GM12878 (cell line): ENCODE results near the gene TRPC6.

ENCODE experiments used
- CTCF ChIP-seq, 3 experiments: IDR thresholded peaks in 2 of 3; conservative IDR thresholded peaks in 1 of 3; 2 replicates each; pipeline ENCODE4 v1.5.1; 2011; ENCODE audit warnings: low read depth in 3 of 3, low read length in 3 of 3, mild to moderate bottlenecking in 3 of 3, control low read depth in 2 of 3, moderate library complexity in 2 of 3, inconsistent platforms in 1 of 3, mixed read lengths in 1 of 3; ENCODE audit not compliant: control insufficient read depth in 2 of 3, insufficient read depth in 1 of 3; ENCODE audit errors: extremely low read depth in 1 of 3
- TF ChIP-seq, protein P1 (sequence below): fragments of 450-650 bp; IDR thresholded peaks from 2 replicates; pipeline ENCODE4 v1.6.1; 2017; ENCODE audit warnings: mild to moderate bottlenecking, low read depth, inconsistent platforms; ENCODE audit not compliant: poor library complexity, severe bottlenecking

GRCh38 chr11:101474666-101475065 lies 109.1 kb downstream of the TRPC6 start:
- TF ChIP-seq, protein P1, sequence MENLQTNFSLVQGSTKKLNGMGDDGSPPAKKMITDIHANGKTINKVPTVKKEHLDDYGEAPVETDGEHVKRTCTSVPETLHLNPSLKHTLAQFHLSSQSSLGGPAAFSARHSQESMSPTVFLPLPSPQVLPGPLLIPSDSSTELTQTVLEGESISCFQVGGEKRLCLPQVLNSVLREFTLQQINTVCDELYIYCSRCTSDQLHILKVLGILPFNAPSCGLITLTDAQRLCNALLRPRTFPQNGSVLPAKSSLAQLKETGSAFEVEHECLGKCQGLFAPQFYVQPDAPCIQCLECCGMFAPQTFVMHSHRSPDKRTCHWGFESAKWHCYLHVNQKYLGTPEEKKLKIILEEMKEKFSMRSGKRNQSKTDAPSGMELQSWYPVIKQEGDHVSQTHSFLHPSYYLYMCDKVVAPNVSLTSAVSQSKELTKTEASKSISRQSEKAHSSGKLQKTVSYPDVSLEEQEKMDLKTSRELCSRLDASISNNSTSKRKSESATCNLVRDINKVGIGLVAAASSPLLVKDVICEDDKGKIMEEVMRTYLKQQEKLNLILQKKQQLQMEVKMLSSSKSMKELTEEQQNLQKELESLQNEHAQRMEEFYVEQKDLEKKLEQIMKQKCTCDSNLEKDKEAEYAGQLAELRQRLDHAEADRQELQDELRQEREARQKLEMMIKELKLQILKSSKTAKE: no peak
- TF ChIP-seq CTCF (IDR thresholded peaks at IDR 0.05 in 2 of 3, conservative IDR thresholded peaks at IDR 0.05 in 1 of 3; ENCODE audit: control insufficient read depth in 2 of 3, extremely low read depth in 1 of 3, insufficient read depth in 1 of 3, low read depth in 3 of 3, low read length in 3 of 3): no peak
